ENCODE data around the gene MGAT3.

Gene MGAT3

DNA sequence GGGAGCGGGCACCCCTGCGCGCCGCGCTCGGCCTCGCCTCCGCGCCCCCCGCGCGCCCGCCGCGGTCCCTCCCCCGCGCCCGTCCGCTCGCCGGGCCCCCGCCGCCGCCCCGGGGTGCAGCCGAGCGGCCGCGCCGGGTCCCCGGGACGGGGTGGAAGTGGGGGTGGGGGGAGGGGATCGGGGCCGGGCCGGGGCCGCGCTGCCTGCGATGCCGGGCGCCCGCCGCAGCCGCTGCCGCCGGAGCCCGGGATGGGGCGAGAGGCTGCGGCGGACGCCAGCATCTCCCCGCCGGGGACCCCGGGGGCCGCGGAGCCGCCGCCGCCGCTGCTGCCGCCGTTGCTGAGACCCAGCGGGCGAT is 365 bp downstream of the MGAT3 start:
- Mint-ChIP-seq H3K4me3 (no peak overlapping the region), H3K27me3 (peaks cover 51% of the 10 kb centered on the region), H3K9me3 (peaks cover 0 to 10% of the 10 kb centered on the region in 2 donors), H3K4me1 (peaks cover 36% of the 10 kb centered on the region), H3K27ac (no peak overlapping the region)
- ATAC-seq, result peak; percentile 21
- DNase-seq, result no peak

- Mint-ChIP-seq H3K27ac (peak overlapping the region in 1 of 2 donors; percentile 54), H3K4me3 (peak overlapping the region; percentile 62 to 77), H3K4me1 (peaks cover 32% of the 10 kb centered on the region), H3K27me3 (peaks cover 51% of the 10 kb centered on the region), H3K9me3 (peaks cover 0 to 10% of the 10 kb centered on the region in 2 donors)
- peak; percentile 47 for ATAC-seq
- DNase-seq, result no peak
Observed at GRCh38 chr22:39457556-39458443, 988 bp downstream of the MGAT3 start.

DNA sequence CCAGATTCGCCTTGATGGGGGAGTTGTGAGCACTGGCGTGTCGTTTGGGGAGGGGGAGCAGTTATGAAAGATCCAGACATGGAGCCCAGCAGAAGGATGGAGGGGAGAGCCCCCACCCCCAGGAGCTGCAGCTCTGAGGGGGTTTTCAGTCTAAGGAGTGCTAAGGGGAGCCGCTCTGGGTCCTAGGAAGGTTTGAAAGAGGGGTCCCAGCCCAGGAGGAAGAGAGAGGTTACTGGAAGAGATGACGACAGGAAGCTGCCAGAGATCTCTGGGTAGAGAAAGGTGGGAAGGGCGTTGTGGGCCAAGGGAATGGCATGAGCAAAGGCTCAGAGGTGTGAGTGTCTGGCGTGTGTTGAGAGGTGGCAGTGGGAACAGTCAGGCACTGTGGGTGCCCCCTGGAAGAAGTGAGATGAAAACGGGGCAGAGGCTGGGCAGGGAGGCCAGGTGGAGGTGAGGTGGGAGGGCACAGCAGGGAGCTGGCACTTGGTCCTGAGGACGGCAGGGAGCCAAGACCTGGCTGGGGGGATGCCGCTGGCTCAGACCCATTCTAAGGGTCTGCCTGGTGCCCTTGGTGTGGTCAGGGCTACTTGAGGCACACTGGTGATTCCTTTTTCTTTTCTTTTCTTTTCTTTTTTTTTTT is 1.8 kb downstream of the MGAT3 start:
- H3K27ac Mint-ChIP-seq, result peak overlapping the region in 1 of 2 donors; percentile 54
- H3K4me3 Mint-ChIP-seq, result peak overlapping the region in 1 of 2 donors; percentile 77
- peaks cover 32% of the 10 kb centered on the region for H3K4me1 Mint-ChIP-seq
- peaks cover 0 to 10% of the 10 kb centered on the region in 2 donors for H3K9me3 Mint-ChIP-seq
- ATAC-seq (no peak), DNase-seq (no peak)
- H3K27me3 Mint-ChIP-seq, result peaks cover 51% of the 10 kb centered on the region

DNA sequence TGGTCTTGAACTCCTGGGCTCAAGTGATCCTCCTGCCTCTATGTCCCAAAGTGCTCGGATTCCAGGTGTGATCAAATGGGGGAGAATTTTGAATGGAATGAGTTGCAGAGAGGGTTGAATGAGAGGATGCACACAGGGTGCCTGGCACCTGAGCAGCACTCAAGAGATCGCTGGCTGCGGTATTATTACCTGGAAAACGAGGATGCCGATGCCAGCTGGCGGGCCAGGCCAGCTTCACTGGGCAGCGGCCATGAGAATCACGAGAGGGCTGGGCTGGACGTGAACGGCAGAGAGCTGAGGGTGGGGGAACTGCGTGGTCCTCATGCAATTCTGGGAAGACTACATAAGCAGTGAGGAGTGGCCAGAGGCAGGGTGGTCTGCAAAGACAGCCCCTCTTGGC is 2.9 kb downstream of the MGAT3 start:
- H3K9me3 Mint-ChIP-seq, result peaks cover 0 to 10% of the 10 kb centered on the region in 2 donors
- H3K4me1 Mint-ChIP-seq, result peaks cover 23% of the 10 kb centered on the region
- H3K4me3 Mint-ChIP-seq, result no peak overlapping the region
- DNase-seq, result no peak
- H3K27ac Mint-ChIP-seq, result no peak overlapping the region
- peaks cover 41% of the 10 kb centered on the region for H3K27me3 Mint-ChIP-seq
- ATAC-seq, result no peak

- ATAC-seq (no peak), DNase-seq (no peak)
- H3K4me1 Mint-ChIP-seq, result peaks cover 10% of the 10 kb centered on the region
- no peak overlapping the region for H3K4me3 Mint-ChIP-seq
- peaks cover 22% of the 10 kb centered on the region for H3K27me3 Mint-ChIP-seq
- no peaks in the 10 kb centered on the region for H3K9me3 Mint-ChIP-seq
- peak overlapping the region in 1 of 2 donors; percentile 50 for H3K27ac Mint-ChIP-seq
Observed at GRCh38 chr22:39462443-39463221, 5.8 kb downstream of the MGAT3 start.

DNA sequence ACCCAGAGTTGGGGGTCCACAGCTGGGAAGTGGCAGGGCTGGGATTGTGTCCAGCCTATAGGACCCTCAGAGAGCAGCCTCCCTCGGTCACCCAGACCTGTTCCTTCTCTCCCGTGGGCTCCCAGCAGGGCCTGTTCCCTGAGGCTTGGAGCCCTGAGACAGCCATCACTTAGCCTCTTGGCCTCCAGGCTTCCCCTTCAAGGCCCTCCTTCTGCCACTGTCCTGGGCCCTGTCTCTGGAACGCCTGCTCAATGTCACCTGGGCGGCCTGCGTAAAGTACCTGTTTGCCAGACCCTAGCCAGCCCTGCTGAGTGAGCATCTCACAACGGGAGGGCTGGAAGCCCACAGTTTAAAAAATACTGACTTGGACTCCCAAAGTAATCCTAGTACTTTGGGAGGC is 6.5 kb downstream of the MGAT3 start:
- no peaks in the 10 kb centered on the region for H3K9me3 Mint-ChIP-seq
- H3K27ac Mint-ChIP-seq, result peak overlapping the region in 1 of 2 donors; percentile 83
- ATAC-seq (no peak), DNase-seq (no peak)
- no peak overlapping the region for H3K4me3 Mint-ChIP-seq
- H3K4me1 Mint-ChIP-seq, result peaks cover 6% of the 10 kb centered on the region
- peaks cover 16% of the 10 kb centered on the region for H3K27me3 Mint-ChIP-seq

GRCh38 chr22:39463931-39464390 is 7.1 kb downstream of the MGAT3 start:
- Mint-ChIP-seq H3K4me3 (no peak overlapping the region), H3K27me3 (peaks cover 9% of the 10 kb centered on the region), H3K9me3 (no peaks in the 10 kb centered on the region), H3K27ac (no peak overlapping the region), H3K4me1 (no peaks in the 10 kb centered on the region)
- ATAC-seq, result no peak
- DNase-seq, result no peak

GRCh38 chr22:39466228-39467006 is 9.6 kb downstream of the MGAT3 start:
- Mint-ChIP-seq H3K4me1 (peaks cover 14% of the 10 kb centered on the region), H3K27ac (no peak overlapping the region), H3K4me3 (no peak overlapping the region), H3K9me3 (no peaks in the 10 kb centered on the region), H3K27me3 (no peaks in the 10 kb centered on the region)
- DNase-seq (no peak), ATAC-seq (no peak)

DNA sequence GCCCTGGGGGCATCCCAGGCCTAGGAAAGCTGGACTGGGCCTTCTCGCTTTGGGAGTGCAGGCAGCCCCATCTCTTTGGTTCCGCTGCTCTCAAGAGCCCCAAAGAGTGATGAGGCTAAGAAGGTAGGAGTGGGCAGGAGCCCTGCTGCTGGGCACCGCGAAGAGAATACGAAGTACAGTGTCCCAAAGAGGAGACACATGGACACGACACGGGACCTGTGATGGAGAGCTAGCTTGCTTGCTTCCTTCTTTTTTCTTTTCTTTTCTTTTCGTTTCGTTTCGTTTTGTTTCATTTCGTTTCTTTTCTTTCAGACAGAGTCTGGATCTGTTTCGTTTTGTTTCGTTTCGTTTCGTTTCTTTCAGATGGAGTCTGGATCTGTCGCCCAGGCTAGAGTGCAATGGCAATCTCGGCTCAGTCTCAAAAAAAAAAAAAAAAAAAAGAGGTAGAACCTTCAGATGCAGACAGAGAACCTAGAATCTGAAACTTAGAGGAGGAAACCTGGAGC is 10.6 kb downstream of the MGAT3 start:
- Mint-ChIP-seq H3K4me1 (peaks cover 24% of the 10 kb centered on the region), H3K27ac (no peak overlapping the region), H3K9me3 (no peaks in the 10 kb centered on the region), H3K4me3 (no peak overlapping the region), H3K27me3 (no peaks in the 10 kb centered on the region)
- DNase-seq (no peak), ATAC-seq (no peak)

DNA sequence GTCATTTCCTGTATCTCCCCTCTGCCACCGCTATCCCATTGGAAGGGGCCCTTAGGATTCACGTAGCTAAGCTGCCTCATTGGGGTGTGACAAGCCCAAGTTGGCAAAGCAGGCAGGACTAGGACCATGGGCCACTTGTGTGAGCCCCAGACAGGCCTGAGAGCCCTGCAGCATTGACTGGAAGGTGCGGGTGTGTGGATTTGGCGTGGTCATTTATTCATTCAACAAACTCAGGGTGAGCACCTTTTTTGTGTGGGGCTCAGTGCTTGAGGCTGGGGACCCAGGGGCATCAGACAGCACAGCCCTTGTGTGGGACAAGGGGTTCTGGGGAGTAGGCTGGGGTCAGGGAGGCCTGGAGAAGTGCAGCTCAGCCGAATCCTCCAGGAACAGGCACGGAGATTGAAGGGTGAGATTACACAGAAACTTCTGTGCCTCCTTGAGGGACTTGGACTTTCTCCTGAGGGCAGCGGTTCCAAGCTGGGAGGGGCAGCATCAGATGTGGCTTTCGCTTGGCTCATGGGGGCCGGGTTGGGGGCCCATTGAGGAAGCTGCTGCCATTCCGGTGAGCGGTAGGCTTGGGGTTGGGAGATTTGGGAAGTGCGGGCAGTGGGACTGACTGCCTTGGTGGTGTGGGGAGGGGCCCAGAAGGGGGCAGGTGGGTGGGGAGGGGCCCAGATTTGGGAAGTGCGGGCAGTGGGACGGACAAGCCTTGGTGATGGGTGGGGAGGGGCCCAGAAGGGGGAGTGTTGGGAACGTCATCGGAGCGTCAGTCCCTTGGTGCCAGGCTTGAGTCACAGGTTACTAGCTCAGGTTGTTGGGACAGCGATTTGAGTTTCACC is 11.9 kb downstream of the MGAT3 start:
- H3K27me3 Mint-ChIP-seq, result no peaks in the 10 kb centered on the region
- DNase-seq, result no peak
- H3K4me1 Mint-ChIP-seq, result peaks cover 32% of the 10 kb centered on the region
- H3K27ac Mint-ChIP-seq, result peak overlapping the region; percentile 46 to 89
- no peak overlapping the region for H3K4me3 Mint-ChIP-seq
- no peaks in the 10 kb centered on the region for H3K9me3 Mint-ChIP-seq
- ATAC-seq, result no peak

DNA sequence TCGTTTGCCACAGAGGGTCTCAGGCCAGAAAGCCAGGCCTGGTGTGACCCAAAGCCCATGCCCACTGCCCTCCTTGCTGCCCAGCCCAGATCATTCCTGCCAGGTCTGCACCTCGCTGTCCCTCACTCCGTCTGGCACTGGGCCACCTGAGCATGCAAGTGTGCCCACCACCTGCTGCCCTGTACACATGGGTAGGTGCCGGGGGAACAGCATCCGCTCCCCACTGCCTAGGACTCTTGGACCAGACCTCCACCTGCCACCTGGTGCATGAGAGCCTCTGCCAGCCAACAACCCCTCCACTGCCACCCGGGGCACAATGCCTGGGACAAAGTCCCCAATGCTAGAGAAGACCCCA is 12.5 kb downstream of the MGAT3 start:
- no peaks in the 10 kb centered on the region for H3K9me3 Mint-ChIP-seq
- no peaks in the 10 kb centered on the region for H3K27me3 Mint-ChIP-seq
- H3K4me3 Mint-ChIP-seq, result no peak overlapping the region
- H3K4me1 Mint-ChIP-seq, result peaks cover 32% of the 10 kb centered on the region
- DNase-seq (no peak), ATAC-seq (no peak)
- no peak overlapping the region for H3K27ac Mint-ChIP-seq

DNA sequence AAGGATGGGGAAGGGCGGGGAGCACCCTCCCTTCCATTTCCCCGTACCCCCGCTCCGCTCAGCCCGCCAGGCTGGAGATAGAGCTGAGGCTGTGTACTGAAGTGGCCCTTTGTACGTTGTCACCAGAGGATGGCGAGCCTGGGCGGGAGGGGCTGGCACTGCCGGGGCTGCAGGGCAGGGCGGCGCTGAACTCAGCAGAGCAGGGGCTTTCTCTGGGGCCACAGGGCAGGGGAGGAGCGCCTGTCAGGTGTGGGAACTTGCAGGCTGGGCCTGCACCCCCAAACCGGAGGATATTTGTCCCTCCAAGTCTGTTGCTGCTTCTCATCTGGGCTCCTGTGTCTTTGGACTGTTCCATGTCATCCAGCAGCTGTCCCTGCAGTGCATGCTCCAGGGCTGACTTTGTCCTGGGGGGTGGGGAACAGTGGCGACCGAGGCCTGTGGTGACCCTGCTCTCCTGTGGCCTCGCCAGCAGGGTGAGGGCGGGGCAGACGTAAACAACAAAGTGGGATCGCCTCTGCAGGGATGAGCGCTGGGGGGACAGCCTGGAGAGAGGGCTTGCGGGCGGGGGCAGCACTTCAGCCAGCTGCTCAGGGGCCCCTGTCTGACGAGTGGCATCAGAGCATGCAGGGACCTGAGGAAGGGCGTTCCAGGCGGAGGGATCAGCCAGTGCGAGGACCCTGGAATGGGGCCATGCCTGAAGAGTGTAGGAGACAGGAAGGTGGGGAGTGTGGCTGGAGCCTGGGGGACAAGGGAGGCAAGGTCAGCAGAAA is 13.1 kb downstream of the MGAT3 start:
- Mint-ChIP-seq H3K4me3 (no peak overlapping the region), H3K9me3 (no peaks in the 10 kb centered on the region), H3K27ac (no peak overlapping the region), H3K27me3 (no peaks in the 10 kb centered on the region), H3K4me1 (peaks cover 32% of the 10 kb centered on the region)
- ATAC-seq, result no peak
- DNase-seq, result no peak

DNA sequence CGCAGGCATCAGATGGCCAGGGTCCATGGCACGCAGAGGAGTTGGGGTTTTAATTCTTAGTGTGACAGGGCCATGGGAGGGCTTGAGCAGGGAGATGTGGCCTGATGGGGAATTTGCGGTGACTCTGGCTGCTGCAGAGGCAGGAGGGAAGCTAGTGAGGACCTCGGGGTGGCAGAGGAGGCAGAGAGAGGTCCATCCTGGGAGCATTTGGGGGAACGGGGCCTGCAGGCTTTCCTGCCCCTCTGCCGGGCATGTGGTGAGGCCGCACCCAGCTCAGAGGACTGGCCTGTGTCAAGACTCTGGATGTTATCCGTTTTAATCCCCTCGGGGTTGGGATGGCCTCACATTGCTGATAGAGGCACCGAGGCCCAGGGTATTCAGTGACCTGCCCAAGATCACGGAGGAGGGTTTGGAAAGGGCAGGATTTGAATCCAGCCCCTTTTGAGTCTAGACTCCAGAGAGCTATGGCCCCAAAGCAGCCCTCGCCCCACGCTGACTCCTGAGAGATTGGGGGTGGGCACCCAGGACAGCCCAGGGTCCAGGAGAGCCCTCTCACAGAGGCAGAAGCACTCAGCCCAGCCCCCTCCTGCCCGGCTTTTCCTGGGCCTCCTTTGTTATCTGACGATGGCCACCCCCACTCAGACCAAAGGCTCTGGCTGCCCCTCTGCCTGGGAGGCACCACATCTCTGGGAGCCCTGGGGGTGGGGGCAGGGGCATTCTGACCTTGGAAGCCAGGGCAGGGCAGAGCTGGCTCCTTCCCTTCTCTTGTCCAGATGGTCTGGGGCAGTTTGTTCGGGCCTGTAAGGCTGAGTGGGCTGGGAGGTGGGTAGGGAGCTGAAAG is 13.9 kb downstream of the MGAT3 start:
- DNase-seq, result no peak
- Mint-ChIP-seq H3K27me3 (no peaks in the 10 kb centered on the region), H3K9me3 (no peaks in the 10 kb centered on the region), H3K27ac (peak overlapping the region in 1 of 2 donors; percentile 91), H3K4me3 (no peak overlapping the region), H3K4me1 (peaks cover 32% of the 10 kb centered on the region)
- ATAC-seq, result no peak
